SK-N-MC (cell line): ENCODE data around the gene HAP1.

Source experiments
- DNase-seq: peaks from one replicate; pipeline ENCODE4 v3.0.0-alpha.2; 2011; ENCODE audit warnings: low read depth, low spot score
- H3K27ac ChIP-seq: fragments of 200-600 bp; sonication (generic); 2 replicates; pipeline ENCODE4 v1.5.1; 2016; ENCODE audit warnings: mixed run types
- H3K36me3 ChIP-seq: fragments of 200-600 bp; sonication (generic); 2 replicates; pipeline ENCODE4 v1.6.1; 2017; ENCODE audit warnings: antibody characterized with exemption, low read length, mixed read lengths; ENCODE audit not compliant: insufficient read depth
- H3K4me3 ChIP-seq: fragments of 200-600 bp; sonication (generic); 2 replicates; pipeline ENCODE4 v1.5.1; 2016
- H3K9ac ChIP-seq: fragments of 200-600 bp; sonication (generic); 2 replicates; pipeline ENCODE4 v1.8.0; 2017; ENCODE audit warnings: mixed run types, mixed read lengths; ENCODE audit not compliant: insufficient read length
- H3K9me3 ChIP-seq: fragments of 200-600 bp; sonication (generic); 2 replicates; pipeline ENCODE4 v1.6.1; 2017; ENCODE audit warnings: low read depth, mild to moderate bottlenecking, antibody characterized with exemption, low read length, moderate library complexity, mixed read lengths
- EZH2 ChIP-seq: fragments of 200-600 bp; sonication (generic); IDR thresholded peaks from one replicate; pipeline ENCODE4 v1.6.1; 2017; ENCODE audit warnings: antibody characterized with exemption
- FOXP2 ChIP-seq: optimal IDR thresholded peaks from 2 replicates; pipeline ENCODE3; 2011; ENCODE audit warnings: mild to moderate bottlenecking, moderate library complexity; ENCODE audit not compliant: insufficient read depth; ENCODE audit errors: extremely low read length, control extremely low read depth
- POLR2AphosphoS5 ChIP-seq: IDR thresholded peaks from 2 replicates; pipeline ENCODE4 v1.6.1; 2012; ENCODE audit warnings: mild to moderate bottlenecking, low read depth, low read length, borderline replicate concordance

The HAP1 gene

DNA sequence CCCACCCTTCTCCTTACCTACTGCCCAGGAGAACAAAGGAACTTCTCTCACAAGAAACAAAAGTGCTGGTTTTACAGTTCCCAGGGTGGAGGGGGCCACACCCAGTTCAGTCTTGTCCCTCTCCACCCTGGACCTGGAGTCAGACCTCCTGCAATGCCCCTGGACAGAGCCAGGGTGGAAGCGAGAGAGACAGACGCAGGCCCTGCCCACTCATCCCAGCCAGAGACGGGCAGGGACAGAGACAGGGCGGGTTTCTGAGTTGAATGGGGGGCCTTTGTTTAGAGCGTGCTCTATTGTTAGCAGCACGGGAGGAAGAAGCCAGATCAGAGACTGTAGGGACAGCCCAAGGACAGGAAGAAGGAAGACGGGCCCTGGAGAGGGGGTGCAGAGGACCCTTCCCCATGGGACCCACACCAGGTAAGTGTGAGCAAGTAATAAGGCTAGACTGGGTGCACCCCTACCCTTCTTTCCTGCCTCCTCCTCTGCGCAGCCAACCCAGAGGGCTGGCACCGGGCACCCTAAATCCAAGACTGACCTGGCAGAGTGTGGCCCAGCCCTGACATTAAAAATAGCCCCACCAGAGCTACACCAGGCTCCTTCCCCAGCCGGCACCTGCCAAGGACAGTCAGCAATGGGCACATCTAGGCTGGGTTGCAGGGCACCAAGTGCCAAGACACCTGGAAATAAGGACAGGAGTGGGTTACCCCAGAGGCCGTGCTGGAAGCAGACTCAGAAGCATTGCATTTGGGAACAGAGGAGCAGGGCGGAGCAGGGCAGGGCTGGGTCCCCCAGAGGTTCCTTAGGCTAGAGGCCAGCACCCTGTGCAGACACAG, 41.2 kb upstream of the HAP1 start:
- Histone ChIP-seq H3K27ac (no peak overlapping the region), H3K4me3 (no peak overlapping the region), H3K9me3 (no peaks in the 10 kb centered on the region), H3K9ac (no peak overlapping the region), H3K36me3 (peaks cover 2% of the 10 kb centered on the region; the same call in 1 of the 2 replicates)
- no peak for DNase-seq
- no peak for TF ChIP-seq POLR2AphosphoS5
- no peak for TF ChIP-seq FOXP2
- TF ChIP-seq EZH2 = no peak

DNA sequence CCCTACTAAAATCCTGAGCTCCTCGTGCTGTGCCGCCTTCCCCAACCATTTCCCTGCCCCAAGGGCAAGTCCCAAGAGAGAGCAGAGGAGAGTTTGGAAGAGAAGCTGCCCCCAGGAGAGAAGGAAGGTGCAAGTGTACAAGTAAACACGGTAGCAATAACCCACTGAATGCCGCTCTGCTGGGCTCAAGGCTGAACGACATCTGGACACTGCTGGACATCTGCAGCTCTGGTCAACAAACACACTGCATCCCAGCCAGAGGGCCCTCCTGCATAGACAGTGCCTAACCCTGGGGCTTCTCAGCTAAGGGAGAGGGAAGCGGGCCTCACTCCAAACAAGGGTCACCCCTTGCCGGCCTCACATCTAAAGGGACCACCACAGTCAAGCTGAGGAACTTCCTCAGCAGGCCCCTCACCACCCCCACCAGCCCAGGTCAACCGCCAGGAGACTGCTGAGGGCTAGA, 39.3 kb upstream of the HAP1 start:
- Histone ChIP-seq H3K4me3 (no peak overlapping the region), H3K27ac (no peak overlapping the region), H3K36me3 (peaks cover 12% of the 10 kb centered on the region; the same call in 1 of the 2 replicates), H3K9ac (no peak overlapping the region), H3K9me3 (no peaks in the 10 kb centered on the region)
- DNase-seq = no peak
- TF ChIP-seq EZH2 (no peak), FOXP2 (no peak), POLR2AphosphoS5 (no peak)

DNA sequence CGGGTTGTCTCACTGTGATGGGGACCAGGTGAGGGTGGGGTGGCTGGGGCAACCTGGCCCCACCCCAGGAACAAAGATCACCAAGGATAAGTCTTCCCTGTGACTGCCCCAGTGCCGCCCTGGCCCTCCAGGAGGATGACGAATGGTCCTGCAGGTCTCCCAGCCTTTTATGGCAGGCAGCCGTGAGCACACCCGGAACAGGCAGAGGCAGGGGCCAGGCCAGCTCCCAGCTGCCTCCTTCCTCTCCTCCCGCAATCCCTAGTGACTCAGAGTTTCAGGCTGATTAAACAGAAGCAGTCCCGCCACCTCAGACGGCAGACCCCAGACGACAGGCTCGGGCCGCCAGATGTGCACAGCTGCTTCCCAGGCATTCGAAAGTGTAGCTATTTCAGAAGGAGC, 38.7 kb upstream of the HAP1 start:
- no peak overlapping the region for H3K9ac ChIP-seq
- H3K36me3 ChIP-seq = peaks cover 17% of the 10 kb centered on the region; the same call in 1 of the 2 replicates
- DNase-seq = no peak
- no peak overlapping the region for H3K4me3 ChIP-seq
- no peaks in the 10 kb centered on the region for H3K9me3 ChIP-seq
- no peak overlapping the region for H3K27ac ChIP-seq
- TF ChIP-seq EZH2 = no peak
- TF ChIP-seq FOXP2 = no peak
- no peak for TF ChIP-seq POLR2AphosphoS5

DNA sequence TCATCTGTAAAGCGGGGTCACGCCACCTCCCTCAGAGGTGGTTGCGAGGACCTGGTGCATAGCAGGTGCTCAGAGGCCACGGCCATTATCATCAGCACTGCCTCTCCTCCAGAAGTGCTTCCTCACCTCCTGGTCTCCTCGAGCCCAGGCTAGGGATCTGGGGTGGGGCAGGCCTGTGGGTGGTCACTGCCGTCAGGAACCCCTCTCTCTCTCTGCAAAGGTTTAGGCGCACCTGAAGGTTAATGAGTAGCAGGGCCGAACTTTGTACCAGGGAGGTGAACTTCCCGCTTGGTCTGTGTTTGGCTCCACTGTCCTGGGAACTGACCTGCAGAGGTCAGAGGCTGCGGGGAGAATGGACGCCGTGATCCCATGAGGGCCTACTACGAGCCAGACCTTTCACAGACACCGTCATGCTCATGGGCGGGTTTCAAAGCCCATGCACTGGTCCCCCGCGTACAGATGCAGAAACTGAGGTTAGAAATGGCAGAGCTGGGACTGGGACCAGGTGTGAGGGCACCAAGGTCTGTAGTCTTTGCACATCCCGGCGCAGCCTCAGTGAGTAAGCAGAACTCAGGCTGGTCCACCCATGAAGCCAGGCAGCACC, 38.2 kb upstream of the HAP1 start:
- no peak for DNase-seq
- TF ChIP-seq POLR2AphosphoS5 = no peak
- no peak for TF ChIP-seq EZH2
- TF ChIP-seq FOXP2 = no peak
- Histone ChIP-seq H3K36me3 (peaks cover 18% of the 10 kb centered on the region; the same call in 1 of the 2 replicates), H3K9me3 (no peaks in the 10 kb centered on the region), H3K27ac (no peak overlapping the region), H3K4me3 (no peak overlapping the region), H3K9ac (no peak overlapping the region)

DNA sequence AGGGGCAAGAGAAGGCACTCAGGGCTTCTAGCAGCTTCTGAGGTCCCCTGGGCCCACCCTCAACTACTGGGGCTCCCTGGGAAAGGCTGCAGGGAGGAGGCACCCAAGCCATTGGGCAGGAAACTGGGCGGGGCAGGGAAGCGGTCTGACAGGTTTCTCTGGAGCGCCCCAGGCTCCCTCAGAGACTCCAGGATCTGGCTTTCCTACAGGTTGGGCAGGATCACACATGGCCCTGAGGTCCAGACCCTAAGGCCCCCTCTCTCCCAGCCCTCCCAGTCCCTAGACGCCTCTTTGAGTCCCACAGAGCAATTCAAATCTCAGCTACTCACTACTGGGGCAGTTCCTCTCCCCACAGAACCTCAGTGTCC, 37.8 kb upstream of the HAP1 start:
- Histone ChIP-seq H3K9ac (no peak overlapping the region), H3K9me3 (no peaks in the 10 kb centered on the region), H3K36me3 (peaks cover 20% of the 10 kb centered on the region; the same call in 1 of the 2 replicates), H3K27ac (no peak overlapping the region), H3K4me3 (no peak overlapping the region)
- TF ChIP-seq POLR2AphosphoS5 (no peak), EZH2 (no peak), FOXP2 (no peak)
- no peak for DNase-seq

DNA sequence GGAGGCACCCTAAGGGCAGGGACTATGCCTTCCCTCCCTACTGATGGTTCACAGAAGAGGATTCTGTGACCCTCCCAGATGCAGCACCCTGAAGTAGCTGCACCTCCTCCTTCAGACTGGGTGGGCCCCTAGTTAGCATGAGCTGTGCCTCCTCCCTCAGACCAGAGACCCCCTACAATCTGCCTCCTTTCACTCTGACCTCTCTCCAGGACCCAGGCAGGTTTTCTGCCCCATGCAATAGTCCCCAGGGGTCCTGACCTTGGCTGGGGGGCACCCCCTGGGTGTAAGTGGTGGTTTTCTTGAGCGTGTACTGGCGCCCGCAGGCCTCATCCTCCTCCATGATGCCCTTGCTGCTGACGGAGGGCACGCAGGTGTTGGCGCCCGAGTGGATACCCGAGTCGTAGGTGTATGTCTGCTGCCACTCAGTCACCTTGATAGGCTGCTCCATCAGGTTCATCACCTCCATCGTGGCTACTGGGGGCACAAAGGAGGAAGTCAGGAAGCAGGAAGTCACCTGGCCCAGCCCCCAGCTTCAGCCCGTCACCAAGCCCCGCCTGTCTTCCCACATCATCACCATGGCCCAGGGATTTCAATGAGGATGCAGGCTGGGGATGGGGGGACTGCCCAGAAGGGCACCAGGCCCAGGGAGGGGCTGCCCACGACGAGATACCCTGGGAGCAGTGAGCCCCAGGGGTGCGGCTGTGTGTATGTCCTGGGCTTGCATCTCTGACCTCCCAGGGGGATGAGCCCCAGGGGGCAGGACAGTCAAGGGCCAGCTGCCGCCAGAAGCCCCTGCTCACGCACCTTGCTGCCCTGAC, 37.2 kb upstream of the HAP1 start:
- H3K27ac ChIP-seq = no peak overlapping the region
- H3K36me3 ChIP-seq = peaks cover 20% of the 10 kb centered on the region; the same call in 1 of the 2 replicates
- no peak overlapping the region for H3K9ac ChIP-seq
- TF ChIP-seq POLR2AphosphoS5 (no peak), EZH2 (no peak), FOXP2 (no peak)
- H3K9me3 ChIP-seq = no peaks in the 10 kb centered on the region
- no peak for DNase-seq
- H3K4me3 ChIP-seq = no peak overlapping the region

DNA sequence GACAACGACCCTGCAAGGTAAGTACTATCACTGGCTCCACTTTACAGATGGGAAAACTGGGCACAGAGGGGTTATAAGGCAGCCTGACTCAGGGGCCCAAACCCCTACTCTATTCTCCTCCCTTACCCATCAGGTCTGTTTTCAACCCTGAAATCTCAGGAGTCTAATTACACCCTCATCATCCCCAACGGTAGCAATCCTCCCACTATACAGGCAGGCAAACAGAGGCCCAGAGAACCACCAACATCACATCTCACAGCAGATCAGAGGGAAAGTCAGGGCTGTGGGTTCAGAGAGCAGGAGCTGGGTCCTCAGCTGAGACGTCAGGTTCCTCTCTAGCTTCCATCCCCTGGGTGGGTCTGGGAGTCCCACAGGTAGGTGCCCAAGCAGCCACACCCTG, 35.5 kb upstream of the HAP1 start:
- no peak overlapping the region for H3K4me3 ChIP-seq
- no peak for TF ChIP-seq POLR2AphosphoS5
- H3K27ac ChIP-seq = no peak overlapping the region
- no peak for DNase-seq
- peaks cover 28% of the 10 kb centered on the region; the same call in 1 of the 2 replicates for H3K36me3 ChIP-seq
- H3K9me3 ChIP-seq = no peaks in the 10 kb centered on the region
- no peak overlapping the region for H3K9ac ChIP-seq

DNA sequence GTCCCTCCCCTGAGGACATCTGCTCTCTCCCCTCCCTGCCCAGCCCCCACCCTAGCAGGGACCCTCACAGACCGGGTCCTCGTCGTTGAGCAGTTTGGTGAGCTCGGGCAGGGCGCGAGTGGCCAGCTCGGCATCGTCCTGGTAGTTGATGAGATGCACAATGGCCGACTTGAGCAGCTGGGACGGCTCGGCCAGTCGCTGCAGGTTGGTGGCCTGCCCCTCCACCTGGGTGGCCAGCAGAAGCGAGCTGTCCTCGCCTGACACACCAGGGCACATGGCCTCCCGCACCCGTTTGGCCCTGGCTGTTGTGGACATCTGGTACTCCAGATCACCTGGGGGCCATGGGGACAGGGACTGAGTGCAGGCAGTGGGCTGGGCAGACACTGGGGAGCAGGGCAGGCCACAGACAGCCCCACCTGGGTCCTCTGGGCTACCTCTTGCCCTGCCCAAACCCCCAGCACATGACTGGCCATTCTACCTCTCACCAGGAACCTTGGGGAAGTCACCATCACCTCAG, 35.0 kb upstream of the HAP1 start:
- no peak overlapping the region for H3K9ac ChIP-seq
- H3K9me3 ChIP-seq = no peaks in the 10 kb centered on the region
- TF ChIP-seq EZH2 = no peak
- no peak for TF ChIP-seq FOXP2
- TF ChIP-seq POLR2AphosphoS5 = no peak
- no peak overlapping the region for H3K4me3 ChIP-seq
- DNase-seq = no peak
- H3K27ac ChIP-seq = no peak overlapping the region
- peaks cover 34% of the 10 kb centered on the region; the same call in 1 of the 2 replicates for H3K36me3 ChIP-seq
